Loucy (cell line): ENCODE measurements around the gene TFPI.

Experiments used
- CTCF ChIP-seq: fragments of 200-600 bp; sonication (generic); conservative IDR thresholded peaks from 2 replicates; pipeline ENCODE4 v1.5.1; 2014; ENCODE audit warnings: mild to moderate bottlenecking, antibody characterized with exemption, low read length
- EZH2phosphoT487 ChIP-seq: fragments of 200-600 bp; IDR thresholded peaks from 2 replicates; pipeline ENCODE4 v1.6.1; 2018; ENCODE audit warnings: antibody characterized with exemption, mild to moderate bottlenecking, moderate library complexity, borderline replicate concordance

- TF ChIP-seq EZH2phosphoT487 = no peak
- no peak for TF ChIP-seq CTCF
These were observed 19.5 kb upstream of the TFPI start for GRCh38 chr2:187573722-187574121.
